A549 (cell line): ENCODE data around the gene TXNDC8. TPM values are rescaled to one million over a fixed set of nuclear protein-coding genes. Genes with fewer than 3 reads are reported as not detected.

Experiments
- ATAC-seq, 2 experiments: fragments of 200-7000 bp in 1 of 2; fragments of >200 bp in 1 of 2; cut with Nextera tagmentation in 1 of 2; cut with Tn5 transposase in 1 of 2; 3 replicates each; pipeline versions ENCODE4 v1.8.0 to v1.9.1; 2018 to 2020; ENCODE audit warnings: mild to moderate bottlenecking in 1 of 2, moderate library complexity in 1 of 2
- CTCF ChIA-PET: fragments of 300-600 bp; sonication (Branson Sonifier 250); formaldehyde crosslinking; extraction: SDS; loops from one replicate; lab custom pipeline; 2021; ENCODE audit warnings: antibody characterized with exemption, inconsistent platforms; lab: Yijun Ruan, JAX
- POLR2A ChIA-PET: fragments of 350-600 bp; formaldehyde crosslinking; extraction: SDS; loops from one replicate; lab custom pipeline; 2021; ENCODE audit warnings: antibody characterized with exemption, inconsistent platforms; lab: Yijun Ruan, JAX
- DNase-seq, 2 experiments: peaks; one replicate each; pipeline versions ENCODE4 v3.0.0 to v3.0.0-alpha.2; 2011 to 2016; ENCODE audit warnings: low read depth in 1 of 2, low spot score in 1 of 2
- FAIRE-seq: peaks from 2 replicates; lab custom pipeline; 2011; peaks lifted over from hg19 to GRCh38; lab: Jason Lieb, UNC
- H3K27ac ChIP-seq, 2 experiments: fragments of >200 bp; sonication (Bioruptor Twin); formaldehyde crosslinking; 3 replicates each; pipeline ENCODE4 v1.5.1; 2016 to 2017
- H3K4me1 ChIP-seq: fragments of >200 bp; sonication (Bioruptor Twin); formaldehyde crosslinking; 3 replicates; pipeline ENCODE4 v1.6.1; 2016
- H3K4me2 ChIP-seq: fragments of >200 bp; sonication (Bioruptor Twin); formaldehyde crosslinking; 3 replicates; pipeline ENCODE4 v1.6.1; 2016
- H3K4me3 ChIP-seq: fragments of >200 bp; sonication (Bioruptor Twin); formaldehyde crosslinking; 3 replicates; pipeline ENCODE4 v1.5.1; 2016
- H3K9me3 ChIP-seq: fragments of >200 bp; sonication (Bioruptor Twin); formaldehyde crosslinking; 3 replicates; pipeline ENCODE4 v1.6.1; 2016
- CBX2 ChIP-seq: fragments of 200-600 bp; sonication (generic); IDR thresholded peaks from 2 replicates; pipeline ENCODE4 v1.6.1; 2016; ENCODE audit warnings: low read depth, mild to moderate bottlenecking, borderline replicate concordance
- CEBPB ChIP-seq, 2 experiments: fragments of >200 bp in 1 of 2; sonication (Bioruptor Twin) in 1 of 2; formaldehyde crosslinking in 1 of 2; IDR thresholded peaks; 2 replicates each; pipeline ENCODE4 v1.6.1; 2012 to 2016
- CHD4 ChIP-seq: fragments of 200-600 bp; sonication (generic); IDR thresholded peaks from 2 replicates; pipeline ENCODE4 v1.6.1; 2016; ENCODE audit warnings: antibody characterized with exemption, mild to moderate bottlenecking, borderline replicate concordance
- EP300 ChIP-seq, 2 experiments: fragments of >200 bp; sonication (Bioruptor Twin); formaldehyde crosslinking; IDR thresholded peaks; 2 replicates in 1 of 2; 3 replicates in 1 of 2; pipeline ENCODE4 v1.6.1; 2016 to 2017
- FOXS1 ChIP-seq: fragments of 250-450 bp; sonication (Bioruptor Pico); IDR thresholded peaks from 2 replicates; pipeline ENCODE4 v1.5.0; 2020; ENCODE audit warnings: mild to moderate bottlenecking, moderate library complexity
- GATA3 ChIP-seq: IDR thresholded peaks from 2 replicates; pipeline ENCODE4 v1.6.1; 2012; ENCODE audit warnings: borderline replicate concordance
- HDAC2 ChIP-seq: fragments of 200-600 bp; sonication (generic); IDR thresholded peaks from 2 replicates; pipeline ENCODE4 v1.6.1; 2016
- HOXB5 ChIP-seq: fragments of 250-450 bp; sonication (Bioruptor Pico); IDR thresholded peaks from 2 replicates; pipeline ENCODE4 v1.5.0; 2020; ENCODE audit warnings: mild to moderate bottlenecking, moderate library complexity
- JUN ChIP-seq, 2 experiments: fragments of >200 bp; sonication (Bioruptor Twin); formaldehyde crosslinking; IDR thresholded peaks; 2 replicates in 1 of 2; 3 replicates in 1 of 2; pipeline ENCODE4 v1.6.1; 2016 to 2017
- JUNB ChIP-seq: fragments of >200 bp; sonication (Bioruptor Twin); formaldehyde crosslinking; IDR thresholded peaks from 2 replicates; pipeline ENCODE4 v1.6.1; 2016
- KDM5A ChIP-seq: fragments of 200-600 bp; sonication (generic); IDR thresholded peaks from 2 replicates; pipeline ENCODE4 v1.6.1; 2016; ENCODE audit warnings: antibody characterized with exemption, mild to moderate bottlenecking
- MYC ChIP-seq: IDR thresholded peaks from 2 replicates; pipeline ENCODE4 v1.6.1; 2012; ENCODE audit warnings: mild to moderate bottlenecking, inconsistent platforms, low read length, improper control_type of control experiment, borderline replicate concordance
- NPAS2 ChIP-seq: fragments of 250-450 bp; sonication (Bioruptor Pico); IDR thresholded peaks from 2 replicates; pipeline ENCODE4 v1.8.0; 2022; ENCODE audit warnings: mild to moderate bottlenecking, moderate library complexity, borderline replicate concordance
- NR3C1 ChIP-seq: fragments of >200 bp; sonication (Bioruptor Twin); formaldehyde crosslinking; IDR thresholded peaks from 3 replicates; pipeline ENCODE4 v1.6.1; 2017
- PBX3 ChIP-seq: IDR thresholded peaks from 2 replicates; pipeline ENCODE4 v1.6.1; 2012
- POLR2A ChIP-seq: IDR thresholded peaks from 2 replicates; pipeline ENCODE4 v1.6.1; 2012; ENCODE audit warnings: mild to moderate bottlenecking, low read length
- RFX5 ChIP-seq: fragments of 450-650 bp; IDR thresholded peaks from 2 replicates; pipeline ENCODE4 v1.7.1; 2014; ENCODE audit warnings: antibody characterized with exemption, mild to moderate bottlenecking, moderate library complexity
- ZNF302 ChIP-seq: fragments of 250-450 bp; sonication (Bioruptor Pico); IDR thresholded peaks from 2 replicates; pipeline ENCODE4 v1.9.0; 2021; ENCODE audit warnings: inconsistent platforms, mild to moderate bottlenecking, moderate library complexity
- WGBS: methylation state at CpG from one replicate; pipeline ENCODE4 v1.1.6; 2017; ENCODE audit errors: missing lambda C conversion rate; 5-methylcytosine and 5-hydroxymethylcytosine counted together
- polyA plus RNA-seq, 4 experiments: library from polyadenylated mRNA; depleted of rRNA in 3 of 4; stranded (reverse); fragments of >200 nt; fragmentation: RNase III in 1 of 4; extraction: RNeasy Plus Mini Kit Qiagen cat#74134 plus additional on column Dnase treatment in 1 of 4; gene quantifications; 2 replicates in 3 of 4; 3 replicates in 1 of 4; pipeline ENCODE4 v1.2.3, GENCODE V29; 2011 to 2017
- TF ChIP-seq, protein P1 (sequence below): fragments of >200 bp; sonication (Bioruptor Twin); formaldehyde crosslinking; IDR thresholded peaks from 2 replicates; pipeline ENCODE4 v1.6.1; 2016
- TF ChIP-seq, protein P2 (sequence below): fragments of 250-450 bp; sonication (Bioruptor Pico); IDR thresholded peaks from 2 replicates; pipeline ENCODE4 v1.5.0; 2020; ENCODE audit warnings: low read depth, mild to moderate bottlenecking, moderate library complexity
- TF ChIP-seq, protein P3 (sequence below): fragments of >200 bp; sonication (Bioruptor Twin); formaldehyde crosslinking; IDR thresholded peaks from 3 replicates; pipeline ENCODE4 v1.5.1; 2016
- TF ChIP-seq, protein P4 (sequence below): IDR thresholded peaks from 2 replicates; pipeline ENCODE4 v1.6.1; 2012

TXNDC8 gene
- polyA plus RNA-seq, 2 of the 4 experiments (the other 2 are of a cell fraction), result not detected

GRCh38 chr9:110303133-110303532 is 34.5 kb downstream of the TXNDC8 start:
- 0 out of 3 replicates have a peak overlapping the region, but pooled peaks have one; percentile 9 for H3K4me2 ChIP-seq
- ATAC-seq (no peak), FAIRE-seq (no peak), DNase-seq (no peak)
- WGBS, result 18% methylated on average over 1 of the region's 1 CpG
- TF ChIP-seq FOXS1 (no peak), CEBPB (IDR thresholded peaks at IDR 0.05) (peak; percentile 44 to 77; a peak in 3 of 4 replicates)
- TF ChIP-seq, protein P1, sequence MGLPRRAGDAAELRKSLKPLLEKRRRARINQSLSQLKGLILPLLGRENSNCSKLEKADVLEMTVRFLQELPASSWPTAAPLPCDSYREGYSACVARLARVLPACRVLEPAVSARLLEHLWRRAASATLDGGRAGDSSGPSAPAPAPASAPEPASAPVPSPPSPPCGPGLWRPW, result peak; percentile 85
- CTCF ChIA-PET, result interaction anchor here (0.6 kb wide), 1 partner anchor 32 kb away, joined by 3 read pairs; no protein-coding TSS in a partner anchor
- peaks cover 9% of the 10 kb centered on the region; the same call in 1 of the 3 replicates for H3K4me1 ChIP-seq
- no peak overlapping the region for H3K4me3 ChIP-seq
- POLR2A ChIA-PET, result no interaction called here
- no peaks in the 10 kb centered on the region for H3K9me3 ChIP-seq
- peak overlapping the region; percentile 13 to 22; a peak in 2 of 6 replicates for H3K27ac ChIP-seq

GRCh38 chr9:110298043-110298605 is 39.5 kb downstream of the TXNDC8 start:
- ATAC-seq, result no peak
- ChIA-PET CTCF (interaction anchor here (1.0 to 1.4 kb wide), 2 partner anchors 9 to 20 kb away, joined by 3 to 4 read pairs; no protein-coding TSS in a partner anchor), POLR2A (interaction anchor here (1.5 kb wide), 1 partner anchor 41 kb away, joined by 9 read pairs; the partner anchor contains the start of gene TXN)

DNA sequence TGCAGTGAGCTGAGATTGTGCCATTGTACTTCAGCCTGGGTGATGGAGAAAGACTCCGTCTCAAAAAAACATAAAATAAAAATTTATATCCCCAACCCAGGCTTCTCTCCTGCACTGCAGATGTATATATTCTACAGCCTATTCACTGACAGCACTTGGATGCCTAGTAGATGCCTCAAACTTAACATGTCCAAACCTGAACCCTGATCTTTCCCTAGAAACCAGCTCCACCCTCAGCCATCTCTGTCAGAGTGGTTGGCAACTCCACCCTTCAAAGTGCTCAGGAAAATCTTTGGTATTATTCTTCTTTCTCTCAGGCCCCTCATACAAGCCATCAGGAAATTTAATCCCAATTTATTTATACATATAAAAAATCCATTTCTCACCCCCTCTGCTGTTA is 44.4 kb downstream of the TXNDC8 start:
- 80% methylated on average over 1 of the region's 1 CpG for WGBS
- no peak for DNase-seq
- FAIRE-seq, result no peak
- H3K4me1 ChIP-seq, result no peaks in the 10 kb centered on the region
- no peak overlapping the region for H3K27ac ChIP-seq
- no peak overlapping the region for H3K4me2 ChIP-seq
- TF ChIP-seq NPAS2, result no peak
- TF ChIP-seq CBX2, result no peak
- no peak for TF ChIP-seq RFX5
- TF ChIP-seq MYC, result no peak
- no peak for TF ChIP-seq CEBPB (IDR thresholded peaks at IDR 0.05)
- no peak for TF ChIP-seq JUNB
- TF ChIP-seq HDAC2, result no peak
- TF ChIP-seq POLR2A, result no peak
- TF ChIP-seq, protein P2, sequence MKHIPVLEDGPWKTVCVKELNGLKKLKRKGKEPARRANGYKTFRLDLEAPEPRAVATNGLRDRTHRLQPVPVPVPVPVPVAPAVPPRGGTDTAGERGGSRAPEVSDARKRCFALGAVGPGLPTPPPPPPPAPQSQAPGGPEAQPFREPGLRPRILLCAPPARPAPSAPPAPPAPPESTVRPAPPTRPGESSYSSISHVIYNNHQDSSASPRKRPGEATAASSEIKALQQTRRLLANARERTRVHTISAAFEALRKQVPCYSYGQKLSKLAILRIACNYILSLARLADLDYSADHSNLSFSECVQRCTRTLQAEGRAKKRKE (CRISPR knock-in tag), result no peak
- TF ChIP-seq, protein P3, sequence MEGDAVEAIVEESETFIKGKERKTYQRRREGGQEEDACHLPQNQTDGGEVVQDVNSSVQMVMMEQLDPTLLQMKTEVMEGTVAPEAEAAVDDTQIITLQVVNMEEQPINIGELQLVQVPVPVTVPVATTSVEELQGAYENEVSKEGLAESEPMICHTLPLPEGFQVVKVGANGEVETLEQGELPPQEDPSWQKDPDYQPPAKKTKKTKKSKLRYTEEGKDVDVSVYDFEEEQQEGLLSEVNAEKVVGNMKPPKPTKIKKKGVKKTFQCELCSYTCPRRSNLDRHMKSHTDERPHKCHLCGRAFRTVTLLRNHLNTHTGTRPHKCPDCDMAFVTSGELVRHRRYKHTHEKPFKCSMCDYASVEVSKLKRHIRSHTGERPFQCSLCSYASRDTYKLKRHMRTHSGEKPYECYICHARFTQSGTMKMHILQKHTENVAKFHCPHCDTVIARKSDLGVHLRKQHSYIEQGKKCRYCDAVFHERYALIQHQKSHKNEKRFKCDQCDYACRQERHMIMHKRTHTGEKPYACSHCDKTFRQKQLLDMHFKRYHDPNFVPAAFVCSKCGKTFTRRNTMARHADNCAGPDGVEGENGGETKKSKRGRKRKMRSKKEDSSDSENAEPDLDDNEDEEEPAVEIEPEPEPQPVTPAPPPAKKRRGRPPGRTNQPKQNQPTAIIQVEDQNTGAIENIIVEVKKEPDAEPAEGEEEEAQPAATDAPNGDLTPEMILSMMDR, result no peak
- TF ChIP-seq KDM5A, result no peak
- TF ChIP-seq JUN (IDR thresholded peaks at IDR 0.05), result no peak
- TF ChIP-seq NR3C1, result no peak
- TF ChIP-seq, protein P4, sequence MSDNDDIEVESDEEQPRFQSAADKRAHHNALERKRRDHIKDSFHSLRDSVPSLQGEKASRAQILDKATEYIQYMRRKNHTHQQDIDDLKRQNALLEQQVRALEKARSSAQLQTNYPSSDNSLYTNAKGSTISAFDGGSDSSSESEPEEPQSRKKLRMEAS, result no peak
- TF ChIP-seq HOXB5 (CRISPR knock-in tag), result no peak
- no peak for TF ChIP-seq EP300 (IDR thresholded peaks at IDR 0.05)
- no peak for TF ChIP-seq PBX3
- no peak for TF ChIP-seq ZNF302 (CRISPR knock-in tag)
- no peak for TF ChIP-seq CHD4
- TF ChIP-seq GATA3, result no peak
- TF ChIP-seq, all 56 proteins: peak for 0
- H3K4me3 ChIP-seq, result no peak overlapping the region
- CTCF ChIA-PET, result interaction anchor here (0.6 kb wide), 1 partner anchor 29 kb away, joined by 4 read pairs; no protein-coding TSS in a partner anchor
- ATAC-seq, result no peak
- POLR2A ChIA-PET, result no interaction called here
- H3K9me3 ChIP-seq, result no peaks in the 10 kb centered on the region

More at GRCh38 chr9:110298043-110298605, 39.5 kb downstream of the TXNDC8 start:
- Histone ChIP-seq H3K9me3 (no peaks in the 10 kb centered on the region), H3K4me1 (peaks cover 5% of the 10 kb centered on the region; the same call in 1 of the 3 replicates), H3K4me3 (no peak overlapping the region)
- WGBS, result 51% methylated on average over 2 of the region's 2 CpGs
- TF ChIP-seq, protein P3, result no peak
- TF ChIP-seq, all 56 proteins: peak for 0
- FAIRE-seq (no peak), DNase-seq (no peak)
- H3K27ac ChIP-seq, result no peak overlapping the region
- H3K4me2 ChIP-seq, result no peak overlapping the region
